SK-N-MC (cell line): Measurements from ENCODE around the gene KIAA0753.
"Not testable (repeated sequence)": the region's sequence is repeated elsewhere in the genome, so short reads cannot be mapped to it uniquely, and the experiment has no call there.

ENCODE experiments used
- DNase-seq: peaks from one replicate; pipeline ENCODE4 v3.0.0-alpha.2; 2011; ENCODE audit warnings: low read depth, low spot score
- H3K27ac ChIP-seq: fragments of 200-600 bp; sonication (generic); 2 replicates; pipeline ENCODE4 v1.5.1; 2016; ENCODE audit warnings: mixed run types
- H3K36me3 ChIP-seq: fragments of 200-600 bp; sonication (generic); 2 replicates; pipeline ENCODE4 v1.6.1; 2017; ENCODE audit warnings: antibody characterized with exemption, low read length, mixed read lengths; ENCODE audit not compliant: insufficient read depth
- H3K4me3 ChIP-seq: fragments of 200-600 bp; sonication (generic); 2 replicates; pipeline ENCODE4 v1.5.1; 2016
- H3K9ac ChIP-seq: fragments of 200-600 bp; sonication (generic); 2 replicates; pipeline ENCODE4 v1.8.0; 2017; ENCODE audit warnings: mixed run types, mixed read lengths; ENCODE audit not compliant: insufficient read length
- H3K9me3 ChIP-seq: fragments of 200-600 bp; sonication (generic); 2 replicates; pipeline ENCODE4 v1.6.1; 2017; ENCODE audit warnings: low read depth, mild to moderate bottlenecking, antibody characterized with exemption, low read length, moderate library complexity, mixed read lengths
- EZH2 ChIP-seq: fragments of 200-600 bp; sonication (generic); IDR thresholded peaks from one replicate; pipeline ENCODE4 v1.6.1; 2017; ENCODE audit warnings: antibody characterized with exemption
- FOXP2 ChIP-seq: optimal IDR thresholded peaks from 2 replicates; pipeline ENCODE3; 2011; ENCODE audit warnings: mild to moderate bottlenecking, moderate library complexity; ENCODE audit not compliant: insufficient read depth; ENCODE audit errors: extremely low read length, control extremely low read depth
- POLR2AphosphoS5 ChIP-seq: IDR thresholded peaks from 2 replicates; pipeline ENCODE4 v1.6.1; 2012; ENCODE audit warnings: mild to moderate bottlenecking, low read depth, low read length, borderline replicate concordance

Gene KIAA0753

DNA sequence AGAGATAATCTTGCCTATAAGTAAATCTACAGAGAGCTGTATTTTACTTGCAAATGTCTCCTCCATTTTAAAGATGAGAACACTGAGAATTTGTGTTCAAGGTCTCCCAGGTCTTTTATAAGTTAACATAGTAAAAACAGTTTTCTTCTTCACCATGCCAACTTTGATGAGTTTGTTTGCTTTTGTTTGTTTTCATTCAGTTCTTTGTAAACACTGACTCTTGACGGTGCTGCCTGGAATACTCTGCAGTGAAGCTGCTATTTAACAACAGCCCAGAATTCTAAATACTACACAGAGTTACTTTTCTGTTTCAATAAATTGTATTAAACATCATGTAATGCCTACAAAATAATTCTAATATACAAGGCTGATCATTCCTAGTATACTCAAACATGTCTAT is 42.8 kb downstream of the KIAA0753 start:
- Histone ChIP-seq H3K27ac (no peak overlapping the region), H3K9me3 (no peaks in the 10 kb centered on the region), H3K36me3 (peaks cover 91% of the 10 kb centered on the region), H3K4me3 (no peak overlapping the region), H3K9ac (no peak overlapping the region)
- DNase-seq, result no peak
- no peak for TF ChIP-seq FOXP2
- no peak for TF ChIP-seq POLR2AphosphoS5
- TF ChIP-seq EZH2, result no peak

DNA sequence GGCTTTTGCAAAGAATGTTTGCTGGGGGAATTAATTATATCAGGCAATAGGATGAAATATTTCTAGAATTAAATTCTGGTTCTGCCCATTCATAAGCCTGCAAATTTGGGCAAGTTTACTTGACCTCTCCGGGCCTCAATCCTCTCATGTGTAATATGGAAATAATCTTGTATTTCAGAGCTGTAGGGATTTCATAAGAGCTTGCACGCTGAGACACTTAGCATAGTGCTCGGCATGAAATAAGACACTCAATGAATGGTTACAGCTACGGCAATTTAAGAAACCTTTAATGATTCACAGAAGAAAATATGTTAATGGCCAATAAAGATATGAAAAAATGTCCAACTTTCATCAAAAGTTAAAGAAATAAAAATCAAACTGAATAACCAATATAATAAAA is 43.6 kb downstream of the KIAA0753 start:
- Histone ChIP-seq H3K4me3 (no peak overlapping the region), H3K36me3 (peaks cover 91% of the 10 kb centered on the region), H3K27ac (no peak overlapping the region), H3K9ac (no peak overlapping the region), H3K9me3 (no peaks in the 10 kb centered on the region)
- DNase-seq, result no peak
- TF ChIP-seq POLR2AphosphoS5, result no peak
- no peak for TF ChIP-seq FOXP2
- no peak for TF ChIP-seq EZH2

DNA sequence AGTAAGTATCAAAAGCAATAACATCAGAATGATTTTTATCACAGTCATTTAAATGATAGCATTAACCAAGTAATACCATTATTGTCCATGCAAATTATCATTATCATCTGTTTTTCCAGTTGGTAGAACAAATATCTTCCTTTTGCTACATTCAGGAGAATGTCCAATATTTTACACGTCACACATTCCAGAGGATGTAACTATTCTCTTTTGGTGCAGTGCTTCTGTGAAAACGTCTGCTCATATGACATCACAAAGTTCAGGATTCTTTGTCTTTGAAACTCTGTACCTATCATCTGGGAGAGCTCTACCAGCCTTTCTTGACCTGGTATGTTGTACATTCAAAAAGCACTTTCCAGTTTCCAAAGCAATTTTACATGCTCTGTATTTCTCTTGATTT is 44.0 kb downstream of the KIAA0753 start:
- TF ChIP-seq EZH2 (no peak), POLR2AphosphoS5 (no peak), FOXP2 (no peak)
- no peak overlapping the region for H3K27ac ChIP-seq
- DNase-seq, result no peak
- H3K9me3 ChIP-seq, result no peaks in the 10 kb centered on the region
- H3K4me3 ChIP-seq, result no peak overlapping the region
- peaks cover 91% of the 10 kb centered on the region for H3K36me3 ChIP-seq
- no peak overlapping the region for H3K9ac ChIP-seq

DNA sequence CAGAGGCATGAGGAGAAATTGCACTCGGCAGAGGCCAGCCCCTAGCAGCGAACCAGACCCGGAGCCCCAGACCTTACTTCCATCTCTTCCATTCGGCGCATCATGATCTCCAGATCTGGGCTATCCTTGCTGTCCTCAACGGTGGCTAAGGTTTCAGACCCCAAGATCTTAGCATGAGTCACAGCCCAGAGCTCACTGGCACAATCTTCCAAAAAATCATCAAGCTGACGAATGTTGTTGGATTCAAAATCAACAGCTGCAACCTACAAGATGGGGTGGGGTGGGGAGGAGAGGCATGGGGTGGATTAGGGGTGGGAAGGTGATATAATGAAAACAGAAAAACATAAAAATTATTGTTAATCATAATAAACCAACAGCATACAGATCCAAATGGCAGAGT is 44.4 kb downstream of the KIAA0753 start:
- no peak overlapping the region for H3K4me3 ChIP-seq

DNA sequence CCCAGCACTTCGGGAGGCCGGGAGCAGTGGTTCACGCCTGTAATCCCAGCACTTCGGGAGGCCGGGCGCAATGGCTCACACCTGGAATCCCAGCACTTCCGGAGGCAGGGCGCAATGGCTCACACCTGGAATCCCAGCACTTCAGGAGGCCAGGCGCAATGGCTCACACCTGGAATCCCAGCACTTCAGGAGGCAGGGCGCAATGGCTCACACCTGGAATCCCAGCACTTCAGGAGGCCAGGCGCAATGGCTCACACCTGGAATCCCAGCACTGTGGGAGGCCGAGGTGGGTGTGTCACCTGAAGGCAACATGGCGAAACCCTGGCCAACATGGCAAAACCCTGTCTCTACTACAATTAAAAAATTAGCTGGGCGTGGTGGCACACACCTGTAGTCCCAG is 47.1 kb downstream of the KIAA0753 start:
- peaks cover 92% of the 10 kb centered on the region for H3K36me3 ChIP-seq
- H3K9me3 ChIP-seq, H3K9ac ChIP-seq, DNase-seq, H3K4me3 ChIP-seq, H3K27ac ChIP-seq: not testable (repeated sequence)

More for the DNA sequence above, 44.4 kb downstream of the KIAA0753 start:
- no peak for TF ChIP-seq FOXP2
- no peak for TF ChIP-seq POLR2AphosphoS5
- TF ChIP-seq EZH2, result no peak
- Histone ChIP-seq H3K27ac (no peak overlapping the region), H3K9ac (no peak overlapping the region), H3K36me3 (peaks cover 91% of the 10 kb centered on the region), H3K9me3 (no peaks in the 10 kb centered on the region)
- DNase-seq, result no peak

DNA sequence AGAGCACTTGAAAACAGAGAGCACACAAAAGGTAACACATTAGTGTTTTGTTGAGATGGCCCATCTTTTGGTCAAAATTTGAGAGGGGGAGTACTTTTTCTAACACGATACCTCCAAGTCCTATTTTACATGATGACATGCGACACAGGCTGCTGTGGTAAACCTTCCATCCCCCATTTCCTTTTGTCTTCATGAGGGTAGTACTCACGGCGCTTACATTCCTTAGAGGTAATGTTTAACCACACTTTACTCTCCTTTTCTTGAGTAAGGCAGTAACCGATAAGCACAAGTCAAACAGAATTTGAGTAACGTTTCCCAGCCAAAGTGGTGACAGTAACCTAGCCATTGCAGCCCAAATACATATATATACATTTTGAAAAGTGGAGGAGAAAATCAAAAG is 48.3 kb downstream of the KIAA0753 start:
- TF ChIP-seq EZH2, result no peak
- TF ChIP-seq POLR2AphosphoS5, result no peak
- no peak for TF ChIP-seq FOXP2
- Histone ChIP-seq H3K4me3 (no peak overlapping the region), H3K9ac (no peak overlapping the region), H3K27ac (no peak overlapping the region), H3K9me3 (no peaks in the 10 kb centered on the region), H3K36me3 (peaks cover 92% of the 10 kb centered on the region)
- DNase-seq, result no peak

DNA sequence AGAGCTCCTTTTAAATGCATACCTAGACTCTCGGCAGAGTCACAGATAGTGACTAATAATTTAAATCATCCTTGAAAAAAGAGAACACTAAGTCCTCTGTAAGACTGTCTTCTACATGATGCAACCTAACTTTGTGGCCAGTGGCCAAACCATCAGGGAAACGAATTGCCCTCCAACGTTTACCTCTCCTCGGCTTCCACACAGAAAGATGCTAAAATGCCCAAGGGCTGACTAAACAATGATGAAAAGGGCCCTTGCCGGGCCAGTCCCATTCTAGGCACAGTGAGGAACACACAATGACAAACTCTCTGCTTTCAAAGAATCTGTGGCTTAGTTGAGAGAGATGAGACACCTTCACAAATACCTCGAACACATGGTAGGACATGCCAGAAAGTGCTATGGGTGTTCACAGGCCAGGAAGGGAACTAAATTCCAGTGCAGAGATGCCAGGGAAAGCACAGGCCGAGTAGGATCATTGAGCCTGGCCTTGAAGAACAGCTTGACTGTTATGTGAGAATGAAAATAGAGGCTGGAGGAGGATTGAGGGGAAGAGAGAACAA is 48.8 kb downstream of the KIAA0753 start:
- H3K4me3 ChIP-seq, result no peak overlapping the region
- no peak for TF ChIP-seq FOXP2
- no peak for TF ChIP-seq EZH2
- TF ChIP-seq POLR2AphosphoS5, result no peak
- no peak for DNase-seq
- H3K9ac ChIP-seq, result no peak overlapping the region
- no peak overlapping the region for H3K27ac ChIP-seq
- no peaks in the 10 kb centered on the region for H3K9me3 ChIP-seq
- peaks cover 89% of the 10 kb centered on the region for H3K36me3 ChIP-seq

DNA sequence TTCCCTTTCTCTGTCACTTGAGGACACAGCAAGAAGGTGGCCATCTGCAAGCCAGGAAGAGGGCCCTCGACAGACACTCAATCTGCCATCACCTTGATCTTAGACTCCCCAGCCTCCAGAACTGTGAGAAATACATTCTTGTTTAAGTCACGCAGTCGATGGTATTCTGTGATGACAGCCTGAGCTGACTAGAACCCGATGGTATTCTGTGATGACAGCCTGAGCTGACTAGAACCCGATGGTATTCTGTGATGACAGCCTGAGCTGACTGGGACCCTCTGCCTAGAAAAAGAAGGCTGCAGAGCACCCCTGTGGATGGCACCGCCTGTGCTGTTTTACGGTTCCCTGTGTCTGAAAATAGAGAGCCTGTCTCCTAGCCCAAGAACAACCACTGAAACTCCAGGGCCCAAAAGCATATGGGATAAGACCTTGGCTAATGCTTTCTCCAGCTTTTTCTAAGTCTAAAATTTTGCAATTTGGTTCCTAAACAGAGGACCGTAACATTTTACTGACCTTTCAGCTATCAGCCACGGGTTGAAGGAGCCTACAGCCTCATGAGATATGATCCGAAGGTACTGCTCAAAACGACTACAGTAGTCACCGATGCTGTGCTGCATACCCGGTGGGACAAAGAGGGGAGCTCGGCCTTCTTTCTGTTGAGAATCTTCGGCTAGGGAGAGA is 51.1 kb downstream of the KIAA0753 start:
- no peak for DNase-seq

DNA sequence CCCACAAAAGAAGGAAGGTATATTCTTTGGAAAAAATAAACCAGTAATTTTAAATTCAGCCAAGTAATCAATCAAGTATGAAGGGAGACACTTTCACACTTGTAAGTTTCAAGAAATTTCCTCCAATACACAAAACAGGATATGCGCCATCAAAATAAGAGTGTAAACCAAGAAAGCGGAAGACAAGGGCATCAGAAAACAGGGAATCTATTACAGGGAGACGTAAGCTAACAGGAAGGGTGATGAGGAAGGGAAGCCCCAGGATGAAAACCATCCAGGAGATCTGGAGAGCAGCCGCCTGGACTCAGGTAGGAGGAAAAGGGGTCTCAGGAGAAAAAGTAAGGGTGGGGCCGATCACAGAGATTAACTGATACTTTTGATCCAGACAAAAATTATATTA is 52.3 kb downstream of the KIAA0753 start:
- 0 out of 2 replicates have a peak, but pooled peaks cover 9% of the 10 kb centered on the region for H3K9me3 ChIP-seq
- H3K27ac ChIP-seq, result no peak overlapping the region
- peaks cover 92% of the 10 kb centered on the region for H3K36me3 ChIP-seq
- DNase-seq, result no peak
- no peak overlapping the region for H3K4me3 ChIP-seq
- H3K9ac ChIP-seq, result no peak overlapping the region
- TF ChIP-seq FOXP2 (no peak), POLR2AphosphoS5 (no peak)

More for the DNA sequence above, 51.1 kb downstream of the KIAA0753 start:
- no peak overlapping the region for H3K27ac ChIP-seq
- no peak overlapping the region for H3K4me3 ChIP-seq
- no peak overlapping the region for H3K9ac ChIP-seq
- H3K36me3 ChIP-seq, result peaks cover 90% of the 10 kb centered on the region
- TF ChIP-seq EZH2 (no peak), POLR2AphosphoS5 (no peak), FOXP2 (no peak)
- 0 out of 2 replicates have a peak, but pooled peaks cover 4% of the 10 kb centered on the region for H3K9me3 ChIP-seq
